ENCODE data around the gene SORBS2.

DNA sequence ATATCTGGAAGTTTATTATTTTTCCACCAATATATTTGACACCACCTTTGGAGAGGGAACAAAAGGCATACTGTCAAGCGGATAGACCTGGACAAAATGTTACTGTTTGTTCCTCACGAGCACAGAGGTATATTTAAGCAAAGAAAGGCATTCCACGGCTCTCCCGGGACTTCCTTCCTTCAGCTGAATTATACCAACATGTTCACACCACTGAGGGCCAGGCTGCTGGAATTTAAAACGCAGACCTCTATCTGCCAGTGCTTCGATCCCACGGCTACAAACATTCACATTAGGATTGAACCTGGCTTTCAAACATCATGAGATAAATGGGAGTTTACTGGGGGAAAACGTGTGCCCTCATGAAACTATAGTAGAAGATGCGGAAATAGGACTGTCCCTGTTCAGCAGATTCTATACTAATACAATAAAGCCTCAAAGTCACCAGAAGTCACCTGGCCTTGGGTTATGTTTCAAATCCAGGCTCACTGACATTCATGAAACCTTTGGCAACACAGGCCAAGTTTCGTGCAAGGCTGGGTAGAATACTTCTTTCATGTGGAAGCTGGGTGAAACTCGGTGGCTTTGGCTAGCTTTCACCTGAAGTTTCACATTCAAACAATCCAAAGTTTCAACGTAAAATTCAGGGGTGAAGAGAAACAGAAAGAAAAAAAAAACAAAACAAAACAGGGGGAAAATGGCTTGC is 39.5 kb downstream of the SORBS2 start:
- no peak for TF ChIP-seq CTCF (IDR thresholded peaks at IDR 0.05)
- no peak for TF ChIP-seq POLR2A (IDR thresholded peaks at IDR 0.05)

Measured in tibial nerve (tissue), 3 donors.